SK-N-MC (cell line): ENCODE measurements around the gene PDE4D.

Experiments
- DNase-seq: peaks from one replicate; pipeline ENCODE4 v3.0.0-alpha.2; 2011; ENCODE audit warnings: low read depth, low spot score
- H3K27ac ChIP-seq: fragments of 200-600 bp; sonication (generic); 2 replicates; pipeline ENCODE4 v1.5.1; 2016; ENCODE audit warnings: mixed run types
- H3K36me3 ChIP-seq: fragments of 200-600 bp; sonication (generic); 2 replicates; pipeline ENCODE4 v1.6.1; 2017; ENCODE audit warnings: antibody characterized with exemption, low read length, mixed read lengths; ENCODE audit not compliant: insufficient read depth
- H3K4me3 ChIP-seq: fragments of 200-600 bp; sonication (generic); 2 replicates; pipeline ENCODE4 v1.5.1; 2016
- H3K9ac ChIP-seq: fragments of 200-600 bp; sonication (generic); 2 replicates; pipeline ENCODE4 v1.8.0; 2017; ENCODE audit warnings: mixed run types, mixed read lengths; ENCODE audit not compliant: insufficient read length
- H3K9me3 ChIP-seq: fragments of 200-600 bp; sonication (generic); 2 replicates; pipeline ENCODE4 v1.6.1; 2017; ENCODE audit warnings: low read depth, mild to moderate bottlenecking, antibody characterized with exemption, low read length, moderate library complexity, mixed read lengths
- EZH2 ChIP-seq: fragments of 200-600 bp; sonication (generic); IDR thresholded peaks from one replicate; pipeline ENCODE4 v1.6.1; 2017; ENCODE audit warnings: antibody characterized with exemption
- FOXP2 ChIP-seq: optimal IDR thresholded peaks from 2 replicates; pipeline ENCODE3; 2011; ENCODE audit warnings: mild to moderate bottlenecking, moderate library complexity; ENCODE audit not compliant: insufficient read depth; ENCODE audit errors: extremely low read length, control extremely low read depth
- POLR2AphosphoS5 ChIP-seq: IDR thresholded peaks from 2 replicates; pipeline ENCODE4 v1.6.1; 2012; ENCODE audit warnings: mild to moderate bottlenecking, low read depth, low read length, borderline replicate concordance

Gene PDE4D

DNA sequence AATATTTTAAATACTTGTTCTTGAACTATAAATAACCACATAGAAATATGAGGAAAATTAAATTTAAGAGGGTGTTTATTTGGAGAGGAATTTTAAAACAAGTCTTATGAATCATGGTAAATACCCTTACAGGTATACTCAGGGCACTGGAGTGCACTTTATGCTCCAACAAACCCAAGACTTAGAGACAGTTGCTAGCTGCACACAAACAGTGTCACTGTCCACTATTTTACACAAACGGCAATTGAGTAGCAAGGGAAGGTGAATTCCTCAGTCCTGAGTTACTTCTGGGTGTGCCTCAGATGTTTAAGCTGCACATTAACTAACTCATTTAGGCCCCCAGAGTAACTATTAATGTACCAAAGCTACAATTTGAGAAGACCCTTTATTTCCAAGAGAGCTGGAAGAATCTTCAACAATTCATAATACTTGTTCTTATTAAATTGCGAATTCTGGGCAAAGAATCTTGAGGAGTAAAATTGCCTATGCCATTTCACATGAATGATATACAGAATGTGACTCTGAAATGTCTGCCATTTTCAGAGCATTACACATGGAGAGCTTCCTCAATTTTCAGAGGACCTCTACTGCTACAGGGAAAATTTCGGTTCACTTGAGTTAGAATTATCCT, 371.2 kb downstream of the PDE4D start:
- TF ChIP-seq EZH2 (no peak), FOXP2 (no peak)
- no peak overlapping the region for H3K27ac ChIP-seq
- H3K9me3 ChIP-seq, result no peaks in the 10 kb centered on the region
- H3K4me3 ChIP-seq, result no peak overlapping the region
- no peaks in the 10 kb centered on the region for H3K36me3 ChIP-seq
- DNase-seq, result no peak
- no peak overlapping the region for H3K9ac ChIP-seq

GRCh38 chr5:59521476-59521875, 372.1 kb downstream of the PDE4D start:
- no peak overlapping the region for H3K9ac ChIP-seq
- no peaks in the 10 kb centered on the region for H3K9me3 ChIP-seq
- no peak overlapping the region for H3K4me3 ChIP-seq
- no peak for DNase-seq
- H3K36me3 ChIP-seq, result no peaks in the 10 kb centered on the region
- H3K27ac ChIP-seq, result no peak overlapping the region
- no peak for TF ChIP-seq POLR2AphosphoS5
- no peak for TF ChIP-seq EZH2
- TF ChIP-seq FOXP2, result no peak

GRCh38 chr5:59519338-59519737, 374.2 kb downstream of the PDE4D start:
- no peak overlapping the region for H3K4me3 ChIP-seq
- no peak for TF ChIP-seq FOXP2
- no peak for TF ChIP-seq POLR2AphosphoS5
- TF ChIP-seq EZH2, result no peak
- H3K9me3 ChIP-seq, result no peaks in the 10 kb centered on the region
- no peak overlapping the region for H3K27ac ChIP-seq
- no peaks in the 10 kb centered on the region for H3K36me3 ChIP-seq
- DNase-seq, result no peak
- no peak overlapping the region for H3K9ac ChIP-seq

DNA sequence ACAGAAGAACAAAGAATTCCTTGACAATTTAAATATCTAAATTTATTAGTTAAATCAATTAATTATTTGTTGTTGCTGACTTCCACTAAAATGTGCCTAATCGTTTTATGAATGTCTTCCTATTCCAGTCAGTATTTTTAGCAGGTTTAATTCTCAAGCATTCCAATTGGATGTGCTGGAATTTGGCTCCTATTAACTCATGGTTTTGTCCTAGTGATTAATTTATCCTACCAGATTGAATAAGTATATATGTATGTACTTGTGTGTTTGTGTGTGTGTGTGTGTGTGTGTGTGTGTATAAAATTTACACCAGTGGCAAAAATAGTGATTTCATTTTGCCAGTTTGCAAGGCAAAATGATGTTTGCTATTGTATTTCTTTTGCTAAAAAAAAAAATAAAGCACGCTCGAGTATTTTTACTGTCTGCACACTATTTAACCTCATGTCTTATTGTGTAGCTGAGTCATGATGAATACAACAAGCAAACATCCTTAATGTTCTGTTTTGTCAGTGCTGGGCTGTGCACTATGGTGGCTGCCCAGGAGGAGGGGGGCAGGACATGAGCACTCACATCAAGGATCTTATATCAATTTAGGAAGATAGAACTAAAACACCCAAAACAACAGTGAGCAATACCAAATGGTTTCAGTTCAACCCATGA, 375.5 kb downstream of the PDE4D start:
- Histone ChIP-seq H3K9ac (no peak overlapping the region), H3K36me3 (no peaks in the 10 kb centered on the region), H3K4me3 (no peak overlapping the region), H3K9me3 (no peaks in the 10 kb centered on the region), H3K27ac (no peak overlapping the region)
- DNase-seq, result no peak
- TF ChIP-seq FOXP2, result no peak
- TF ChIP-seq POLR2AphosphoS5, result no peak
- no peak for TF ChIP-seq EZH2

GRCh38 chr5:59516161-59516560, 377.4 kb downstream of the PDE4D start:
- H3K4me3 ChIP-seq, result no peak overlapping the region
- no peaks in the 10 kb centered on the region for H3K9me3 ChIP-seq
- no peak for DNase-seq
- H3K27ac ChIP-seq, result no peak overlapping the region
- no peak overlapping the region for H3K9ac ChIP-seq
- no peaks in the 10 kb centered on the region for H3K36me3 ChIP-seq
- TF ChIP-seq POLR2AphosphoS5 (no peak), EZH2 (no peak), FOXP2 (no peak)

DNA sequence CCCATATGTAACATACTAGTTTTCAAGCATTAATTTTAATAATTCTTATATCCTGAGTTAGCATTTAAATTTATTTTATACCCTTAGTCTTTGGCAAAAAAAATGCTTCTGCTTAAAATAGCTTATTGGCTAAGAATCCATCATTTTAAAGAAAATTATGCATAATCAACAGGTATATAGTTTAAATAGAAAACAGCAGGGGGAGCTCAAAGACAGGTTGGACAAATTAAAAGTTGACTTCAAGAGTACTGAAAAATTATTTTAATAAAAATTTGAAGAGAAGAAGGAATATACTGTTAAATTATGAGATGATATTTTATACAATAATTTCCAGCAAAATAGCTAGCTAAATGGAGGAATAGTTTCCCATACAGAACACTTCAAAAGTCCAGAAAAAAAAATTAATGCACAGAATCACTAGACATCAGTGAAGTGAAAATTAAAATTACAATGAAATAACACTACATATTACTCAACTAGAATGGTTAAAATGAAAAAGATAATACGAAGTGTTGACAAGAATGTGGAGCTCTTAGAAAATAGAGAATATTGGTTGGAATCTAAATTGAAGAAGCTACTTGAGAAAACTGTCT, 387.1 kb downstream of the PDE4D start:
- H3K27ac ChIP-seq, result no peak overlapping the region
- no peaks in the 10 kb centered on the region for H3K9me3 ChIP-seq
- no peak overlapping the region for H3K4me3 ChIP-seq
- TF ChIP-seq EZH2, result no peak
- TF ChIP-seq POLR2AphosphoS5, result no peak
- TF ChIP-seq FOXP2, result no peak
- no peak overlapping the region for H3K9ac ChIP-seq
- DNase-seq, result no peak
- H3K36me3 ChIP-seq, result no peaks in the 10 kb centered on the region

GRCh38 chr5:59504043-59504442, 389.5 kb downstream of the PDE4D start:
- no peak for DNase-seq
- Histone ChIP-seq H3K9ac (no peak overlapping the region), H3K36me3 (no peaks in the 10 kb centered on the region), H3K4me3 (no peak overlapping the region), H3K9me3 (peaks cover under 1% of the 10 kb centered on the region; the same call in 1 of the 2 replicates), H3K27ac (no peak overlapping the region)
- TF ChIP-seq POLR2AphosphoS5 (no peak), EZH2 (no peak), FOXP2 (no peak)

GRCh38 chr5:59503220-59503619, 390.3 kb downstream of the PDE4D start:
- no peak for DNase-seq
- Histone ChIP-seq H3K9ac (no peak overlapping the region), H3K4me3 (no peak overlapping the region), H3K36me3 (no peaks in the 10 kb centered on the region), H3K9me3 (peaks cover 3% of the 10 kb centered on the region; the same call in 1 of the 2 replicates), H3K27ac (no peak overlapping the region)
- TF ChIP-seq POLR2AphosphoS5, result no peak
